Cortex of kidney (tissue), 1 donor: Measurements from ENCODE around the gene RIMS1.

Source experiments
- DNase-seq: peaks from one replicate; lab custom pipeline; 2025; lab: John Stamatoyannopoulos, UW

The RIMS1 gene, protein sequence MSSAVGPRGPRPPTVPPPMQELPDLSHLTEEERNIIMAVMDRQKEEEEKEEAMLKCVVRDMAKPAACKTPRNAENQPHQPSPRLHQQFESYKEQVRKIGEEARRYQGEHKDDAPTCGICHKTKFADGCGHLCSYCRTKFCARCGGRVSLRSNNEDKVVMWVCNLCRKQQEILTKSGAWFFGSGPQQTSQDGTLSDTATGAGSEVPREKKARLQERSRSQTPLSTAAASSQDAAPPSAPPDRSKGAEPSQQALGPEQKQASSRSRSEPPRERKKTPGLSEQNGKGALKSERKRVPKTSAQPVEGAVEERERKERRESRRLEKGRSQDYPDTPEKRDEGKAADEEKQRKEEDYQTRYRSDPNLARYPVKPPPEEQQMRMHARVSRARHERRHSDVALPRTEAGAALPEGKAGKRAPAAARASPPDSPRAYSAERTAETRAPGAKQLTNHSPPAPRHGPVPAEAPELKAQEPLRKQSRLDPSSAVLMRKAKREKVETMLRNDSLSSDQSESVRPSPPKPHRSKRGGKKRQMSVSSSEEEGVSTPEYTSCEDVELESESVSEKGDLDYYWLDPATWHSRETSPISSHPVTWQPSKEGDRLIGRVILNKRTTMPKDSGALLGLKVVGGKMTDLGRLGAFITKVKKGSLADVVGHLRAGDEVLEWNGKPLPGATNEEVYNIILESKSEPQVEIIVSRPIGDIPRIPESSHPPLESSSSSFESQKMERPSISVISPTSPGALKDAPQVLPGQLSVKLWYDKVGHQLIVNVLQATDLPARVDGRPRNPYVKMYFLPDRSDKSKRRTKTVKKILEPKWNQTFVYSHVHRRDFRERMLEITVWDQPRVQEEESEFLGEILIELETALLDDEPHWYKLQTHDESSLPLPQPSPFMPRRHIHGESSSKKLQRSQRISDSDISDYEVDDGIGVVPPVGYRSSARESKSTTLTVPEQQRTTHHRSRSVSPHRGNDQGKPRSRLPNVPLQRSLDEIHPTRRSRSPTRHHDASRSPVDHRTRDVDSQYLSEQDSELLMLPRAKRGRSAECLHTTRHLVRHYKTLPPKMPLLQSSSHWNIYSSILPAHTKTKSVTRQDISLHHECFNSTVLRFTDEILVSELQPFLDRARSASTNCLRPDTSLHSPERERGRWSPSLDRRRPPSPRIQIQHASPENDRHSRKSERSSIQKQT (N-terminal part only)

DNA sequence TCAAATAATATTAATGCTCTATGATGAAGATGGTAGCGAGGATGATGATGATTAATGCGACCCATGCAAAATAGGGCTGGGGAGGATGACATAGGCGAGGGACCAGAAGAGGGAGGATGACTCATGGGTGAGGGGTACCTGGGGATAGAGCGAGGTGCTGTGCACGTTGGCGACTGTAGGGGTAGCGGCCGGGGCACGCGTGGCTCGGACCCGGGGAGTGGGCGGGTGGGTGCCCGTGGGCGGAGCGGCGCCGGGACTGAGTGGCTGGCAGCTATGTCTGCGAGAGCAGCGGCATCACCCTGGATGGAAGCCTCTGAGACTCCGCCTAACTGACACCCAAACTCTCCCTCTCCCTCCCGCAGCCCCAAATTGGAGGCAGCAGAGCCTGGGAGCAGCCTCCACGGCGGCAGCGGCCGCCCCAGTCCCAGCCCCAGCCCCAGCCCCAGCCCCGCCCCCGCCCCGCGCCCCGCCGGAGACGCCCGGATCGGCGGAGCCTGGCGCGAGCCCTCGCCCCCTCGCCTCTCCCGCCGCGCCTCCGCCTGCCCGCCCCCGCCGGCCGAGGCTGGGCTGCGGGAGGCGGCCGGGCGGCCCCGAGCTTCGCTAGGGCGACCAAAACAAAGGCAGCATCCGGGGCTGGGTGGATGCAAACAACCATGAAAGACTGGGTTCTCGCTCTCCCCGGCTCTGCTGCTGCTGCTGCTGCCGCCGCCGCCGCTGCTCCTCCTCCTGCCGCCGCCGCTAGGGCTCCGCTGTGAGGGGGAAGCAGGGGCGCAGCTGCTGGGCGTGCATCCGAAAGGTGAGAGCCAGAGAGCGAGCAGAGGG lies at the start of gene RIMS1:
Gene RIMS1 (plus strand): TSS at position 367 of the 822 bp plus-strand sequence. CDS start 474 bp downstream, outside the sequence.
- DNase-seq = no peak

DNA sequence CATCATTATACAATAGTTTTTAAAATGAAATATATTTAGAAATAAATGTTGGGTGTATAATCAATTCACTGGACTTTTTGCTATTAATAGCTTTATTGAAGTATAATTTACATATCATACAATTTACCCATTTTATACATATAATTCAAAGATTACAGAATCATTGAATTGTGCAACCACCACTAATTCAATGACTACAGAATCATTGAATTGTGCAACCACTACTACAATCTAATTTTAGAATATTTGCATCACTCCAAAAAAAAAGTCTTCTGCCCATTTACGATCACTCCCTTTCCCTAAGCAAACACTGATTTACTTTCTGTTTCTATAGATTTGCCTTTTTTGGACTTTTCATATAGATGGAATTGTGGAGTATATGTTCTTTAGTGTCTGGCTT lies 35.1 kb upstream of the RIMS1 start:
- no peak for DNase-seq

DNA sequence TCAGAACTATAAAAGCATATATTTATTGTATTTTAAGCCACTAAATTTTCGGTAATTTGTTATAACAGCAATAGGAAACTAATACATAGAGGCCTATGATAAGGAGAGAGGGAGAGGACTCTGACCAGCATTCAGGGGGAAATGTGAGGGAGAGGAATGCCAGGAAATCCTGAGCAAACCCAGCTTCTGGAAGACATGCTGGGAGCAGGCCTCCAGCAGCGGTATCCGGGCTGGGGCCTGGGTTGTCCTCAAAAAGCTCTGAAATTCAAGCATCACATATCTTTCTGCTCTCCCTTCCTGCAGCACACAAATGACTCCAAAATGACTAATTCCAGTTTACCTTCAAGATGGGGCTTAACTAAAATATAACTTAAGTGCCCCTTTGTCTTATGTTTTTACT lies 33.4 kb upstream of the RIMS1 start:
- no peak for DNase-seq

DNA sequence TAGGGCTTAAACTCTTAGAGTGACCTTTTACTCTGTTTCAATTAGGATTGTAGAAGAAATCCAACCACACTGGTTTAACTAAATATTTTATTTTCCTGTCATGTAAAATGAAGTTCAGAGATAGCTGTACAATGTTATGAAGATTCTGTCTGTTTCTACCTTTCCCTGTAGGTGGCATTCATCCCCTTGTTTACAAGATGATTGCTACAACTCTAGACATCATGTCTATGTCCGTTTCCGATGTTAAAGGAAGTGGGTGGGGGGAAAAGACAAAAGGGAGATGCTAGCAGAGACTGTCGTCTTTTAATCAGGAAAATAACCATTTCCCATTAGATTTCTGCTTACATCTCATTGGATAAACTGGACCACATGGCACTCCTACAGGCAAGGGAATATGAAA lies 30.9 kb upstream of the RIMS1 start:
- no peak for DNase-seq

DNA sequence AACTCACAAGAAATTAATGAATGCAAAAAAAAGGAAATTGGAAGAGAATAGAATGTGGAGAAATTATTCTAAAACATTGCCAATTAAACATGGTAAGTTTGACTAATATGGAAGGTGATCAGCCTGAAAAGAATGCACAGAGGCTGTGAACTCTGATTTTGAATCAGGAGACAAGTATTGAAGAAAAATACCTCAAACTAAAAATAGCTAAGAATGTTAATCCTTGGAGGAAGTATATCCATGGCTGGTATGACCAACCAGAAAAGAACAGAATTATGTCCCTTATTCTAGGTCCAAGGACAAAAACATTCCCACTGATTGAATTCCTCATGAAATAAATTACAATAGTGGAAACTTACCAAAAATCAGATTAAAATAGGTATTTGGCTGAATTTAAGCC lies 7.3 kb upstream of the RIMS1 start:
- no peak for DNase-seq

DNA sequence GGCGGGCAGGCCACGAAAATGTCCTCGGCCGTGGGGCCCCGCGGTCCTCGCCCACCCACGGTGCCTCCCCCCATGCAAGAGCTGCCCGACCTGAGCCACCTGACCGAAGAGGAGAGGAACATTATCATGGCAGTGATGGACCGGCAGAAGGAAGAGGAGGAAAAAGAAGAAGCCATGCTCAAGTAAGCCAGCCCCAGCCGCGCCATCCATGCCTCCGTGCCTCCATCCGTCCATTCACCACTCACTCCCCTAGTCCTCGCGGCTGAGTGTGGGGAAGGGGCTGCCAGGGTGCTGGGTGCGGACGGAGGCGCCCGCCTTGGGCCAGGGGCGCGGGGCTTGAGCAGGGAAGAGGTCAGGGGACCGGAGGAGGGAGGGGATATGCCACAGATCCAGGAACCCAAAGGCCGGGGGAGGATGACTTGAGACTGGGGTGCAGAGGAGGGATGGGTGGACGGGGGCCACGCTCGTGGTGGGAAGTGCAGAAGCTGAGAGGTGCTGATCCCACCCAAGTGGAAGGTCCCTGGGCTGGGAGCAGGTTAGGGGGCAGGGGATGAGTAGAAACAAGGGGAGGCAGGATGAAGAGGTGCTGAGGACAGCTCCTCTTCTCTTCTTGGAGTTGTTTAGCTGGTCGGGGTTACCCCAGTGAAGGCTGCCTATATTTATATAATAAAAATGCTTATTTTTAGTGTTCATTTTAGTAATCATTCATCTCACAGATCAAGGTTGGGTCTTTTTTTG lies 825 bp downstream of the RIMS1 start:
- no peak for DNase-seq

DNA sequence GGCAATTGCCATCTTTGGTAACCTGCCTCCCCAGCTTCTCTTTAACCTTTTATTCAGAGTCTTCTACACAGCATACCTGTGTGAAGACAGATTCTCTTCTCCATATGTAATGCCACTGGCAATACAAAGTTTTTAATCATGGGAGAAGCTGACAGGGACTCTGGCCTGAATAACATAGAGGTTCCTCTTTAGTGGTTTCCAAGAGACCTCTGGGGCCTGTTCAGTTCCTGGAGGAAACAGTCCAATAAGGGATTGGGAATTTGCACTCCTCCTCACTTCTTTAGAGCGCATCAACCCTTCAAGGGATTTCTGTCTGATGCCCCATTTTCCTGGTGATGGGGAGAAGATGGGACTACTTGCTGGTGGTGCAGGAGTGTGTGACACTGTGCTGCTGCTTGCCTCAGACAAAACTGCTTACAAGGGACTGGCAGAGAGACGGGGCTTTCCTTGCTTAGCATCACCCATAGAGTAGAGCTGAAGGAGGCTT lies 1.4 kb downstream of the RIMS1 start:
- DNase-seq = no peak

DNA sequence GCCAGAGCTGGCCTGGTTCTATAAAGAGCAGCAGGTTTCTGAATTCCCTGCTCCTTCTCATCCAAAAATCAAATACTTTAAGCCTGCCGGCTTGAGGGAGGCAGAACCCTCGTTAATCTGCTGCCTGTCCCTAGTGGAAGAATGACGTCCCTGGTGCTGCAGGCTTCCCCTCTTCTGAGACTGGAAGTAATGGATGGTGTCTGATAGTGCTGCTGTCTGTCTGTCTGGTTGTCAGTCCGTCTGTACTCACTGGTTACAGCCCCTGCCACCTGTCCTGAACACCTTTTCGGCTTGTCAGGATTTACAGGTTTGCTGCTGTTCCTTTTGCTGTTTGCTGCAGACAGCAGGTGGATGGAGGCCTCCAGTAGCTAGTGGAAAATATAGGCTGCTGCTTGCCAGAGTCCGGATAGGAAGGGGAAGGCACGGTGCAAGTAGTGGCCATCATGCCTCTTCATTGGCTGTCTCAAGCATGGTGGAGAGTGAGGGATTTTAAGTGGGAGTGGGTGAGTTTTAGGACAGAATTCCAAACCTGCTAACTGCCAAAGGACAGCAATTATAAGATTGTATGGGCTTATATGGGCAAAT lies 2.5 kb downstream of the RIMS1 start:
- no peak for DNase-seq

DNA sequence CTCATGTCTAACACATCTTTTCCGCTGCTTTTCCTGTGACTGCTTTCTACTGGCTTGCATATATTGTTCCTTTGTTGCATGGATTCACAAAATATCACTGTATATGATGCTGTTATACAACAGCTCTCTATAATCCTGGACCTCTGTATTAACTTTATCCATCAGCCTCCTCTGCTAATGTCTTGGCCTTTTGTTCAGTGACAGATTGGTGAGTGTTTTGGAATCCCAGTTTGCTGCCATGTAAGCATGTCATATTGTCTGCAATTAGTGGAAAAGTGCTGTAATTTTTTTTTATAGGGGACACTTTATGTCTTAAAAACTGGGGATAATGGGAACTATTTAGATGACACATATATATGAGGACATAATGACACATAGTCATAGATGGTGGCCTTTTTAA lies 3.0 kb downstream of the RIMS1 start:
- no peak for DNase-seq

DNA sequence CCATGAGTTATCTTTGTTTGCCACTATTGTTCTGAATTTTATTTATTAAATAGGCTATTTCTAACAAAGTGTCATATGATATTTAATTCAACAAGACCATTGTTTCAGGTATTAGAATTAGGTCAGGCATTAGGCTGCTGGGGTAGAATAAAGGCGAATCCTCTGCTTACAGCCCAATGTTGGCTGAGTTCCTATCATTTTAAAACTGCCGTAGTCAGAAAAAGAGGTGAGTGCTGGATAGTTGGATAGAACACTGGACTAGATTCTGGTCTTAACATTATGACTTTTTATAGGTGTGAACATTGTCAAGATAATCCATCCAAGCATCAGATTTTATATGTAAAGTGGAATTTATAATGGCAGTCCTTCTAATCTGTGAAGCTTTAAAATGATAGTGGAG lies 6.3 kb downstream of the RIMS1 start:
- no peak for DNase-seq

DNA sequence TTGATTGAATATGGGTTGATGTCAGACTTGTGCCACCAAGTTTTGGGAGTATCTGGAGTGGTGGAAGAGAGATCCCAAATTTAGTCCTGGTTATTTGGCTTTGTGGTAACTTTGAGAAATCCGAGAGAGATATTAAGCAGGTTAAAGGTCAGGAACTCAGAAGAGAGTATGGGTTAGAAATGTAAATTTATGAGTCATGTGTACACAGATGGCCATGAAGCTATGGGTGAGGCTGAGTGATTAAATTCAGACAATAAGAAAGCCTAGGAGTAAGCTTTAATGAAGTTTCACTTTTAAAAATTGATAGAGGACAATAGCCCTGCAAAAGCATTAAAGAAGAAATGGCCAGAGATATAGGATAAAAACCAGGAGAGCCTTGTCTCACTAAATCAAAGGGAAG lies 14.3 kb downstream of the RIMS1 start:
- no peak for DNase-seq

DNA sequence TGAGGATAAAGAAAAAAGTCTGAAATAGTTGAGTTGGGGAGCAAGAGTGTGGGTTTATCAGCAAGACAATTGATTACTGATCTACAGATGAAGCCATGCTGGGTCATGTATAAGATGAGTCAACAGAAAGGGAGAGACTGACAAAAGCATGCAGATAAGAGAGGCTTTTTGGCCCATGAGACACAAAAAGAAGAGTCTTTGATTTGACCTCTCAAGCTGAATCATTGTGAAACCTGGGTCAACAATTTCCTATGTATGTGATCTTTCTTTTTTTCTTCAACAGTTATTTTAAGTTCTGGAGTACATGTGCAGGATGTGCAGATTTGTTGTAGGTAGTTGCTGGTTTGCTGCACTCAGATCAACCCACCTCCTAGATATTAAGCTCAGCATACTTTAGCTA lies 15.9 kb downstream of the RIMS1 start:
- no peak for DNase-seq

DNA sequence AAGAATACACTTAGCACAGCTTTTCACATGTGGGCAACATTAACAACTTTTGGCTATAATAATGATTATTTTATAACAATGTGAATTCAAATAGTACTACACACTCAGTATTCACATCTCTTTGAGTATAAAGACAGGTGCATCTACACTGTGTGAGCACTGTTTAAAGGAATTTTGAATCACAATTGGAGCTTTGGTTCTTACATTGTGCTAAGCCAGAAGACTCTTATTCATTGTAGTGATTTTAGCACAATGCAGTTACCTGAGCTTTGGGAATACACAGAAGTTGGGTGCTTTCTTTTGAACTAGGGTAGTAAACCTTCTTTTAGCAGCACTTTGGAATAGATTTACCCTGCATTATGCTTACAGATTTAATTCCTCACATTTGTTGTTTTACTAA lies 20.5 kb downstream of the RIMS1 start:
- DNase-seq = no peak

DNA sequence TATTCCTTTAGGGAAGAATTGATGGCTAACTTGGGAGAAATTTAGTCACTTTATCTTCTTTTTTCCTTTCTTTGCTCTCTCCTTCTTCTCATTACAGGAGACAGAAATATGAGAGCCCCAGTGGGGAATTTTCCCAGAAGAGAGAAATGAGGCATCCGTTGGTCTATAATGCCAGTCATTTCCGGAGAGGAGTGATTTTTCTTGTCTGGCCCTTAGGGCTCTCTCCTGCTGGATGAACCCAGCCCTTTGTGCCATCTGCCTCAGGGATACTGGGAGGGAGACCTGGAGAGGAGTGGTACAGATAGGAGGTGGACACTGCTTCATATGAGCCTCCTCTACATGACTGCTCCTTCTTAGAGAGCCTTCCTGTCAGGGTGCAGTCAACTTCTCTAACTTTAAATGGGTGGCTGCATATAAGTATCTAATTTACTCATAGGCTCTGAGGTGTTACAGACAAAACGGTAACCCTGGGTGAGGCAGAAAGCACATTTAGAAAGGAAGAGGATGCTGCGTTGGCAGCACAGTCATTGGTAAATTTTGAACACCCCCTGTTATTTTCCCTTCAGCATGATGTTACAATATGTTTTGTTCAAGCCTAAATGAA lies 21.9 kb downstream of the RIMS1 start:
- no peak for DNase-seq

DNA sequence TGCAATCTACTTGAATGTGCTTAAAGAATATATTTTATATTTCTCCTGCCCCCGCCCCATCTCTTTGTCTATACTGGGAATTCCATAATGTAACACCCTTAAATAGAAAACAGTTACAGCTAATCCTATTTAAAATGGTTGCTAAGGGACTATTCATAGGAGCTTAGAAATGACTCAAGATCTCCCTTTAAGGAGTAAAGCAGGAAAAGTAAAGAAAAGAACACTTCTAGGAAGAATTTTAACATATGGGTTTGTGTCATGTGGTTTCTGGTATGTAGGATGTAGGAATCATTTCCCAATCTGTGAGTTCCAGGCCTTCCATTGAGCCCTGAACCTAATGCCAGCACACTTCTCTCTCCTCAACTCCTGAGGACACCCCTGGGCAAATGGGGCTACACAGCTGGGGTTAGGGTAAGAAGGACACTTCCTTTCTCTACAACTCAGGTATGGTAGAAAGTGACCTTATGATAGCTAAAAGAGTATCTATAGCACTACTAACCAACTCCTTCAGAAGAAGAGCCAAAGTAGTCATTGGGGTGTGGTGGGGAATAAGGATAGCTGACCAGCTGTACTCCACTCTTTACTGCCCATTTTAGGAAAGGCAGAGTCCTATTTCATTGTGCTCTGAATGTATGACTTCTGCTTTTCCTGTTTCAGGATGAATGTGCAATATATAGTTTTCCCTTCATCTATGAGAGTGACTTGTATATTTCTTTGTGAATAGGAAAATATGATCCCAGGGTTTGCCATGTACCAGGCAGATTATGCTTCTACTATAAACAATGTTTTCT lies 27.3 kb downstream of the RIMS1 start:
- DNase-seq = no peak

DNA sequence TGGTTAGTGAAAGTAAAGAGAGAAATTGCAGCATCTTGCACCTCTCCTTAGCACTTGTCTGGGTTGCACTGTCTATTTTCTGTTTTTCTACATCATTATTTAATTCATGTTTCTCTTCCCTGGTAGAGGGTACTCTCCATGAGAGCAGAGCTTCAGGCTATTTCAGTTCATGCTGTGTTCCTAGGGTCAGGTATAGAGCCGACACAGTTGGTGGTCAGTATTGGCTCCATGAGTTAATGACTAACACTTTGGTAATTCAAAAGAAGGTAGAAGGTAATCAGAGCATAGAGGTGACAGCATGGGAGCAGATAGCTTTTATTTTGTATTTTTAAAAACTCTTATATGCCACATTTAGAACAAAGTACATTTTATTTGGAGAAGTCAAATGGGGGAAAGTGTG lies 42.7 kb downstream of the RIMS1 start:
- DNase-seq = no peak

DNA sequence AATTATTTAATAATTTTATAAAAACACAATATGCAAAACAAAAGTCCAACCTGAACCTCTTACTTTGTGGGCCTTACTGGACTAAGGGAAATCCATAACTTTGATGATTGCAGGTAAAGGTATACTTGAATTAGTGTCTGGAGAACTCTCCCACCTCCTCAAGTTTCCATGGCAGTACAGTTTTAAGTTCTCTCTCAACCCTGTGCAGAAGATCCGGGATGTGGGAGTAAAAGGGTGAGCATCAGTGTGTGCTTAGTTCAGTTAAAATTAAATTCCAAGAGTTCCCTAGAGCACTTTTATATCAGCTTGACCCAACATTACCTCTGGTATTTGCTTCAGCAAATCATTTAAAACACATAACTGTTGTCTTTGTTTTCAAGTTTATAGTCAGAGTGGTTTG lies 47.5 kb downstream of the RIMS1 start:
- no peak for DNase-seq

DNA sequence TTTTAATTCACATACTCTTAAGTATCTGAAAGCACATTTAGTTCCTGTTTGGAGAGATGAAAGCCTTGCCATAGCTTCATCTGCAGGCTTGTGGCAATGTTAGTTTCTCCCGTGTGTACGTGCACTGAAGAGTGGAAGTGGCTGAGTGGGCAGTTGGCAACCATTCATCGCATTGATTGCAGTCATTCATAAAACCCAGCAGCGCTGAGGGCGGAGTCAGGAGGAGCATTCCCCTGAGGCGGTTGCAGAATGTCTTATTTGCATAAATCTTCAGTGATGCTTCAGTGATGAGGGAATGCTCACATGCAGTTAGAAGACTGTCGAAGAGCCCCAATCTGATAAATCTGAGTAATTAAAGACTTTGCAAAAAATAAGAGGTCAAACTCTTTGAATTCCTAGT lies 79.1 kb downstream of the RIMS1 start:
- no peak for DNase-seq

DNA sequence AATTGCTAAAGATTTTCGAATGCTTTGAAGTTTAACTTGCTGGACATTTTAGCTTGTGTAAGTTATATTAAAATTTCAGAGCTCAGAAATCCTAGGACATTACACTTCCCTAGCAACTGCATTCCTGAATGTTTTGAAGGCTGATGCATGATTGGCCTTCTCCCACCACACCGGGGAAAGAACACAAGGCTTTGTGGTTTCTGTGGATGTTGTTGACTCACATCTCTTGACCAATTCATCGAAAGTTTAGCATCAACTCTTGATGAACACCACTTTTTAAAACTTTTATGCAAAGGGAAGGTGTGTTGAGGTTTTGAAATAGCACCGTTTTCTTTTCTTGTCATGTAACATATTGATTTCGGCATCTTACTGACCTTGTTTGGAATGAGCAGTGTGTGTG lies 81.1 kb downstream of the RIMS1 start:
- DNase-seq = no peak
